ENCODE data around the gene JAG1. TPM values are rescaled to one million over a fixed set of nuclear protein-coding genes. Genes with fewer than 3 reads are reported as not detected.

The JAG1 gene
- total RNA-seq, 2 experiments from 2014 or later, result 0.32 to 0.67 TPM

DNA sequence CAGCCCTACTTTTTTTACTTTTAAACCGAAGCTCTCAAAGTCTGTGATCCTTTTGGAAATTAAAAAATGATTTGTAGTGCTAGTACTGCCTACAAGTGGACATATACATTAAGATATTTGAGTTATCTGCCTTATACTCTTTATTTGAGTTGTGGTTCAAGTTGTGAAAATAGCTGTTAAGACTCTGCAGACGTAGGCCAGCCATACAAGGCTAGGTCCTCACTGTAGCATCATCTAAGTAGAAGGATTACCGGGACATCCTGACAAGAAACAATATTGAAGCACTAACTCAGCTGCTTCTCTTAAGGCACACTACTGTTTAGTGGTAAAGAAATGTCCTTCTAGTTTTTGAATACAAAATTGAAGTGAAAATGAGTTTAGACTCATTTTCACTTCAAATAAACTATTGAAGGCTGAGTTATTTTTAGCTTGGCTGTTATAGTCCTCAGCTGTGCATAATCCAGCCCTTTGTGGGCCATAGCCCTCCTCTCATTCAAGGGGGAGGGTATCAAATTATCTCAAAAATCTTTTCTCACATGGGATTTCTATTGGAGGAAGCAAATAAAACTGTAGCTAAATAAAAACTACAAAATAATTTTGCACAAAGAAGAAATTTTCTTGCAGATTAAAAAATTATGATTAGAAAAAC is 68.1 kb downstream of the JAG1 start:
- no peaks in the 10 kb centered on the region for H3K4me1 ChIP-seq (ENCODE audit: insufficient read depth, low read length, poor library complexity, severe bottlenecking)
- H2AFZ ChIP-seq (ENCODE audit: low read length), result no peak overlapping the region
- no peak overlapping the region for H3K4me3 ChIP-seq (ENCODE audit: low read depth, low read length, poor library complexity, severe bottlenecking)
- H4K20me1 ChIP-seq (ENCODE audit: insufficient read depth, low read length), result no peaks in the 10 kb centered on the region
- no TSS peak for BruUV-seq (replicated peaks)
- TF ChIP-seq EZH2phosphoT487 (IDR thresholded peaks at IDR 0.05; ENCODE audit: borderline replicate concordance, low read depth, low read length), result no peak
- TF ChIP-seq, protein P1, sequence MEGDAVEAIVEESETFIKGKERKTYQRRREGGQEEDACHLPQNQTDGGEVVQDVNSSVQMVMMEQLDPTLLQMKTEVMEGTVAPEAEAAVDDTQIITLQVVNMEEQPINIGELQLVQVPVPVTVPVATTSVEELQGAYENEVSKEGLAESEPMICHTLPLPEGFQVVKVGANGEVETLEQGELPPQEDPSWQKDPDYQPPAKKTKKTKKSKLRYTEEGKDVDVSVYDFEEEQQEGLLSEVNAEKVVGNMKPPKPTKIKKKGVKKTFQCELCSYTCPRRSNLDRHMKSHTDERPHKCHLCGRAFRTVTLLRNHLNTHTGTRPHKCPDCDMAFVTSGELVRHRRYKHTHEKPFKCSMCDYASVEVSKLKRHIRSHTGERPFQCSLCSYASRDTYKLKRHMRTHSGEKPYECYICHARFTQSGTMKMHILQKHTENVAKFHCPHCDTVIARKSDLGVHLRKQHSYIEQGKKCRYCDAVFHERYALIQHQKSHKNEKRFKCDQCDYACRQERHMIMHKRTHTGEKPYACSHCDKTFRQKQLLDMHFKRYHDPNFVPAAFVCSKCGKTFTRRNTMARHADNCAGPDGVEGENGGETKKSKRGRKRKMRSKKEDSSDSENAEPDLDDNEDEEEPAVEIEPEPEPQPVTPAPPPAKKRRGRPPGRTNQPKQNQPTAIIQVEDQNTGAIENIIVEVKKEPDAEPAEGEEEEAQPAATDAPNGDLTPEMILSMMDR (conservative IDR thresholded peaks at IDR 0.05; ENCODE audit: low read length), result no peak
- H3K27ac ChIP-seq (ENCODE audit: low read depth, low read length, poor library complexity, severe bottlenecking), result no peak overlapping the region
- H3K4me2 ChIP-seq (ENCODE audit: low read length), result no peak overlapping the region
- H3K79me2 ChIP-seq (ENCODE audit: insufficient read depth, low read depth, low read length), result no peaks in the 10 kb centered on the region
- H3K9me2 ChIP-seq (ENCODE audit: insufficient read depth, low read length), result no peaks in the 10 kb centered on the region
- H3K36me3 ChIP-seq (ENCODE audit: insufficient read depth, low read length), result no peaks in the 10 kb centered on the region; the same call in 1 of the 2 replicates
- CTCF ChIA-PET (ENCODE audit: unreplicated experiment), result no interaction called here
- intact Hi-C loops (cut with micrococcal nuclease; ENCODE audit: unreplicated experiment), result no loop called here
- no peaks in the 10 kb centered on the region for H3K9me3 ChIP-seq (ENCODE audit: low read length)
- DNase-seq (ENCODE audit: low spot score), result no peak
- POLR2A ChIA-PET, result interaction anchor here (0.5 to 1.8 kb wide), 8 partner anchors 13 to 622 kb away, joined by 3 to 6 read pairs (median 3); no protein-coding TSS in a partner anchor

DNA sequence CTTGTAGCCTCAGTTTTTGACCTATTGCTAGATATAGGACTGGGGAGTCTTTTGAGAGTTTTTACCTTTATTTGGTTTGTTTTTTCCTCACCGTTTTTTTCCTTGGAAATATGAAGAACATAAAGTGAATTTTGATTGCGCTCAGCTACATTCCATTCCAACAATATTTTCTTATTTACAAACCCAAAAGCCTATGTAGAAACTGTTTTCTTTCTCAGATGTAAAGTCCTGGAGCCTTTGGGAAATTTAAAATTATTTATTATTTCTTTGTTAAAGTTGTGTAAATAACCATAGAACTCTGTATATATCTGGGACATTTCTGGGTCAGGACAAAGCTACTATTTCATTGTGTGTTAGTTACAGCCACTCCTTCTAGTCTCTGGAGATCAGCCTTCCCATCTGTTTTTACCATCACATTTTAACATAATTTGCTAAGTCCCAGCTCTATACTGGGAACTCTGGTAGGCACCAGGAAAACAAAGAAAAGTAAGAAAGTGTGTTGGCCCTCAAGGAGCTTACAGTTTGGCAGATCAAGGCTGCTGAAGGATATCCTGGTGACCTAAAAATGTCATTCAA is 68.8 kb downstream of the JAG1 start:
- intact Hi-C loops (cut with micrococcal nuclease; ENCODE audit: unreplicated experiment), result no loop called here
- no TSS peak for BruUV-seq (replicated peaks)

More for the DNA sequence above, 68.8 kb downstream of the JAG1 start:
- H4K20me1 ChIP-seq (ENCODE audit: insufficient read depth, low read length), result no peaks in the 10 kb centered on the region
- no peaks in the 10 kb centered on the region for H3K9me2 ChIP-seq (ENCODE audit: insufficient read depth, low read length)
- no peak for DNase-seq (ENCODE audit: low spot score)
- TF ChIP-seq, protein P1 (conservative IDR thresholded peaks at IDR 0.05; ENCODE audit: low read length), result no peak
- TF ChIP-seq EZH2phosphoT487 (IDR thresholded peaks at IDR 0.05; ENCODE audit: borderline replicate concordance, low read depth, low read length), result no peak
- CTCF ChIA-PET (ENCODE audit: unreplicated experiment), result no interaction called here
- no peak overlapping the region for H3K4me3 ChIP-seq (ENCODE audit: low read depth, low read length, poor library complexity, severe bottlenecking)
- H3K79me2 ChIP-seq (ENCODE audit: insufficient read depth, low read depth, low read length), result no peaks in the 10 kb centered on the region
- POLR2A ChIA-PET, result interaction anchor here (0.6 to 1.8 kb wide), 3 partner anchors 22 to 621 kb away, joined by 3 to 4 read pairs (median 3); no protein-coding TSS in a partner anchor
- no peak overlapping the region for H2AFZ ChIP-seq (ENCODE audit: low read length)
- no peaks in the 10 kb centered on the region for H3K4me1 ChIP-seq (ENCODE audit: insufficient read depth, low read length, poor library complexity, severe bottlenecking)
- no peaks in the 10 kb centered on the region; the same call in 1 of the 2 replicates for H3K36me3 ChIP-seq (ENCODE audit: insufficient read depth, low read length)
- H3K27ac ChIP-seq (ENCODE audit: low read depth, low read length, poor library complexity, severe bottlenecking), result no peak overlapping the region
- no peak overlapping the region for H3K4me2 ChIP-seq (ENCODE audit: low read length)
- no peaks in the 10 kb centered on the region for H3K9me3 ChIP-seq (ENCODE audit: low read length)

All from OCI-LY7 (cell line).